Measurements from ENCODE around the gene LTK. TPM values are rescaled to one million over a fixed set of nuclear protein-coding genes. Genes with fewer than 3 reads are reported as not detected.

LTK gene
- total RNA-seq, 1 experiment from 2014 or later: 10.9 TPM

- peak overlapping the region; percentile 95 for H3K4me3 Mint-ChIP-seq (ENCODE audit: unreplicated experiment)
- Histone ChIP-seq H3K9me3 (no peaks in the 10 kb centered on the region), H3K27me3 (replicated peaks; ENCODE audit: control insufficient read depth, insufficient read depth, low read length) (no peaks in the 10 kb centered on the region), H3K4me1 (peaks cover 18% of the 10 kb centered on the region), H3K4me3 (ENCODE audit: low read depth, low read length) (peak overlapping the region; percentile 81), H3K36me3 (ENCODE audit: control insufficient read depth, insufficient read depth, low read length) (no peaks in the 10 kb centered on the region; the same call in 1 of the 2 replicates)
- peaks cover 14% of the 10 kb centered on the region for H3K4me1 Mint-ChIP-seq (ENCODE audit: low read depth, unreplicated experiment)
- POLR2A ChIA-PET: interaction anchor here (1.5 kb wide), 1 partner anchor 282 kb away, joined by 7 read pairs; the partner anchor contains the start of gene MAPKBP1
- intact Hi-C loops (cut with micrococcal nuclease; ENCODE audit: unreplicated experiment): loop anchor here (1.0 kb wide), 1 partner anchor 27 kb away; no protein-coding TSS in a partner anchor
- no peaks in the 10 kb centered on the region for H3K9me3 Mint-ChIP-seq (ENCODE audit: unreplicated experiment)
- BruUV-seq (replicated peaks): TSS peak; percentile 52
- no peaks in the 10 kb centered on the region for H3K27me3 Mint-ChIP-seq (ENCODE audit: insufficient read depth, unreplicated experiment)
- CTCF ChIA-PET: interaction anchor here (0.5 to 2.0 kb wide), 4 partner anchors 19 to 76 kb away, joined by 3 to 13 read pairs (median 4); partner anchors contain the start of gene RPAP1
- peak overlapping the region; percentile 4 for H3K27ac Mint-ChIP-seq (ENCODE audit: unreplicated experiment)
- peaks cover 10% of the 10 kb centered on the region for H3K36me3 Mint-ChIP-seq (ENCODE audit: insufficient read depth, unreplicated experiment)
- peak in 1 of 2 experiments; percentile 18 for DNase-seq
- TF ChIP-seq, protein P1, sequence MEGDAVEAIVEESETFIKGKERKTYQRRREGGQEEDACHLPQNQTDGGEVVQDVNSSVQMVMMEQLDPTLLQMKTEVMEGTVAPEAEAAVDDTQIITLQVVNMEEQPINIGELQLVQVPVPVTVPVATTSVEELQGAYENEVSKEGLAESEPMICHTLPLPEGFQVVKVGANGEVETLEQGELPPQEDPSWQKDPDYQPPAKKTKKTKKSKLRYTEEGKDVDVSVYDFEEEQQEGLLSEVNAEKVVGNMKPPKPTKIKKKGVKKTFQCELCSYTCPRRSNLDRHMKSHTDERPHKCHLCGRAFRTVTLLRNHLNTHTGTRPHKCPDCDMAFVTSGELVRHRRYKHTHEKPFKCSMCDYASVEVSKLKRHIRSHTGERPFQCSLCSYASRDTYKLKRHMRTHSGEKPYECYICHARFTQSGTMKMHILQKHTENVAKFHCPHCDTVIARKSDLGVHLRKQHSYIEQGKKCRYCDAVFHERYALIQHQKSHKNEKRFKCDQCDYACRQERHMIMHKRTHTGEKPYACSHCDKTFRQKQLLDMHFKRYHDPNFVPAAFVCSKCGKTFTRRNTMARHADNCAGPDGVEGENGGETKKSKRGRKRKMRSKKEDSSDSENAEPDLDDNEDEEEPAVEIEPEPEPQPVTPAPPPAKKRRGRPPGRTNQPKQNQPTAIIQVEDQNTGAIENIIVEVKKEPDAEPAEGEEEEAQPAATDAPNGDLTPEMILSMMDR (IDR thresholded peaks at IDR 0.05; ENCODE audit: insufficient read depth in 1 of 2, low read depth in 1 of 2, low read length in 1 of 2, severe bottlenecking in 1 of 2, unreplicated experiment in 1 of 2): no peak
Observed at GRCh38 chr15:41492597-41493204, 20.9 kb downstream of the LTK start.

DNA sequence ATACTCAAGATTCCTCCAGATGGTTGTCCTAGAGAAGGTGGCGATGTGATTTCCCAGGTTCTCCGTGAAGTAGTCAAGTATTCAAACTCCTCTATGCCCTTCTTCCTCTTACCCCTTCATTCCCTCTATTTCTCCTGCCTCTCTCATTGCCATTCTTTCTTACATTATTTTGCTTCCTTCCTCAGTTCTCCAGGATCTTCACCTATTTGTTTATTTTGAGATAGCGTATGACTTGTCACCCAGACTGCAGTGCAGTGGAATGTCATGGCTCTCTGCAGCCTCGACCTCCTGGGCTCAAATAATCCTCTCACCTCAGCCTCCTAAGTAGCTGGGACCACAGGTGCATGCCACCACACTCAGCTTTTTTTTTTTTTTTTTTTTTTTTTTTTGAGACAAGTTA, 21.7 kb downstream of the LTK start:
- H3K4me3 Mint-ChIP-seq (ENCODE audit: unreplicated experiment): peak overlapping the region; percentile 95
- BruUV-seq (replicated peaks): no TSS peak
- Histone ChIP-seq H3K36me3 (ENCODE audit: control insufficient read depth, insufficient read depth, low read length) (no peaks in the 10 kb centered on the region), H3K9me3 (no peaks in the 10 kb centered on the region), H3K4me3 (ENCODE audit: low read depth, low read length) (peak overlapping the region; percentile 81; the same call in 1 of the 2 replicates), H3K4me1 (peaks cover 17% of the 10 kb centered on the region), H3K27me3 (replicated peaks; ENCODE audit: control insufficient read depth, insufficient read depth, low read length) (no peaks in the 10 kb centered on the region)
- ChIA-PET CTCF (interaction anchor here (2.0 kb wide), 1 partner anchor 26 kb away, joined by 13 read pairs; no protein-coding TSS in a partner anchor), POLR2A (interaction anchor here (0.5 to 0.6 kb wide), 2 partner anchors 10 to 49 kb away, joined by 3 to 4 read pairs; no protein-coding TSS in a partner anchor)
- peak overlapping the region; percentile 4 for H3K27ac Mint-ChIP-seq (ENCODE audit: unreplicated experiment)
- no peak for DNase-seq
- H3K4me1 Mint-ChIP-seq (ENCODE audit: low read depth, unreplicated experiment): peaks cover 14% of the 10 kb centered on the region
- no peaks in the 10 kb centered on the region for H3K9me3 Mint-ChIP-seq (ENCODE audit: unreplicated experiment)
- TF ChIP-seq, protein P1 (IDR thresholded peaks at IDR 0.05; ENCODE audit: insufficient read depth in 1 of 2, low read depth in 1 of 2, low read length in 1 of 2, severe bottlenecking in 1 of 2, unreplicated experiment in 1 of 2): no peak
- no peaks in the 10 kb centered on the region for H3K27me3 Mint-ChIP-seq (ENCODE audit: insufficient read depth, unreplicated experiment)
- intact Hi-C loops (cut with micrococcal nuclease; ENCODE audit: unreplicated experiment): no loop called here
- H3K36me3 Mint-ChIP-seq (ENCODE audit: insufficient read depth, unreplicated experiment): peaks cover 15% of the 10 kb centered on the region

DNA sequence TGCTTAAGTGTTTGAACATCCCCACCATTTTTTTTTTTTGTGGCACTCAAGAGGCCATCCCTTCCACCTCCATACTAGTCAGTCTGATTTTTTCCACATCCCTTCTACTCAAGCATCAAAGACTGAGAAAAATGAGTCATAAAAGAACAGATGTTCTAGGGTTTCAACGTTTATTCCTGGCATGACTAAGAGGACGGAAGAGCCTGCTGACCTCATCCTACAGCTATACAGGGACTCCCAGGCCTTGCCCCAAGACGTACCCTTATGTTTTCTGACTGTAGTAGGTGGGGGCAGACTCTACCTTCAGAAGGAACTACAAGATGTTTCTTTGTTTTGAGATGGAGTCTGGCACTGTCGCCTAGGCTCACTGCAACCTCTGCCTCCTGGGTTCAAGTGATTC, 23.3 kb downstream of the LTK start:
- TF ChIP-seq, protein P1 (IDR thresholded peaks at IDR 0.05; ENCODE audit: insufficient read depth in 1 of 2, low read depth in 1 of 2, low read length in 1 of 2, severe bottlenecking in 1 of 2, unreplicated experiment in 1 of 2): no peak
- DNase-seq: no peak
- Histone ChIP-seq H3K36me3 (ENCODE audit: control insufficient read depth, insufficient read depth, low read length) (no peaks in the 10 kb centered on the region), H3K27me3 (replicated peaks; ENCODE audit: control insufficient read depth, insufficient read depth, low read length) (no peaks in the 10 kb centered on the region), H3K4me1 (peaks cover 9% of the 10 kb centered on the region), H3K4me3 (ENCODE audit: low read depth, low read length) (no peak overlapping the region), H3K9me3 (no peaks in the 10 kb centered on the region)
- Mint-ChIP-seq H3K4me1 (ENCODE audit: low read depth, unreplicated experiment) (peaks cover 14% of the 10 kb centered on the region), H3K9me3 (ENCODE audit: unreplicated experiment) (no peaks in the 10 kb centered on the region), H3K4me3 (ENCODE audit: unreplicated experiment) (no peak overlapping the region), H3K36me3 (ENCODE audit: insufficient read depth, unreplicated experiment) (peaks cover 30% of the 10 kb centered on the region), H3K27me3 (ENCODE audit: insufficient read depth, unreplicated experiment) (no peaks in the 10 kb centered on the region), H3K27ac (ENCODE audit: unreplicated experiment) (no peak overlapping the region)
- intact Hi-C loops (cut with micrococcal nuclease; ENCODE audit: unreplicated experiment): no loop called here
- BruUV-seq (replicated peaks): no TSS peak
- POLR2A ChIA-PET: no interaction called here
- CTCF ChIA-PET: no interaction called here
